Measurements from ENCODE around the gene C3orf20. TPM values are rescaled to one million over a fixed set of nuclear protein-coding genes. Genes with fewer than 3 reads are reported as not detected.
"Not testable (repeated sequence)": the region's sequence is repeated elsewhere in the genome, so short reads cannot be mapped to it uniquely, and the experiment has no call there.

Gene C3orf20
- total and polyA plus RNA-seq, 2 experiments from 2014 or later, result not detected

DNA sequence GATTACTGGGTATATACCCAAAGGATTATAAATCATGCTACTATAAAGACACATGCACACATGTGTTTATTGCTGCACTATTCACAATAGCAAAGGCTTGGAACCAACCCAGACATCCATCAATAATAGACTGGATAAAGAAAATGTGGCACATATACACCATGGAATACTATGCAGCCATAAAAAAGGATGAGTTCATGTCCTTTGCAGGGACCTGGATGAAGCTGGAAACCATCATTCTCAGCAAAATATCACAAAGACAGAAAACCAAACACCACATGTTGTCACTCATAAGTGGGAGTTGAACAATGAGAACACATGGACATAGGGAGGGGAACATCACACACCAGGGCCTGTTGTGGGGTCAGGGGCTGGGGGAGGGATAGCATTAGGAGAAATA lies 78.0 kb downstream of the C3orf20 start:
- not testable (repeated sequence) for H3K27ac ChIP-seq (ENCODE audit: low read depth); H3K4me1 Mint-ChIP-seq; H3K4me3 Mint-ChIP-seq; H2AFZ ChIP-seq; H3K9me2 ChIP-seq (ENCODE audit: insufficient read depth); H3F3A ChIP-seq (replicated peaks; ENCODE audit: low read depth); H3K27me3 ChIP-seq (ENCODE audit: insufficient read depth); H3K4me2 ChIP-seq; H3K36me3 Mint-ChIP-seq (ENCODE audit: low read depth); H3K4me3 ChIP-seq; H3K27ac Mint-ChIP-seq; H3K36me3 ChIP-seq (ENCODE audit: insufficient read depth); DNase-seq (ENCODE audit: low spot score); H3K79me2 ChIP-seq (replicated peaks; ENCODE audit: insufficient read depth); H3K4me1 ChIP-seq (ENCODE audit: insufficient read depth); ATAC-seq; H3K27me3 Mint-ChIP-seq (ENCODE audit: insufficient read depth, low read depth, poor library complexity); H3K9me3 Mint-ChIP-seq; H4K20me1 ChIP-seq (replicated peaks; ENCODE audit: insufficient read depth)

DNA sequence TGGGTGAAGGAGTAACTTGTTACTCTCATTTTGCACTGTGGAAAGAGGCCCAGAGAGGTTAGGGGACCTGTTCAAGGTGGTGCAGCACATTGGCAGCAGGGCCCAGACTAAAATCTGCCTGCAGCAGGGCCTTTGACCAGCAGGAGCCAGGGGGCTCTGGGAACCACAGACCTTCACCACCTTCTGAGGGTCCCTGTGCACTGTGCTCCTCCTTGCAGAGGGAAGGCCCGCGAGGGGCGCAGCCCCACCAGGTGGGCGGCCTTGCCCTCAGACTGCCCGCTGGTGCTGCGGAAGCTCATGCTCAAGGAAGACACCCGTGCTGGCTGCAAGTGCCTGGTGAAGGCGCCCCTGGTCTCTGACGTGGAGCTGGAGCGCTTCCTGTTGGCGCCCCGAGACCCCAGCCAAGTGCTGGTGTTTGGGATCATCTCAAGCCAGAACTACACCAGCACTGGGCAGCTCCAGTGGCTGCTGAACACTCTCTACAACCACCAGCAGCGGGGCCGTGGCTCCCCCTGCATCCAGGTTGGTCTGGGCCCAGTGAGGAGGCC lies 82.3 kb downstream of the C3orf20 start:
- ATAC-seq (no peak; the same call in 2 of the 3 replicates), DNase-seq (ENCODE audit: low spot score) (no peak)
- no peaks in the 10 kb centered on the region for H3K79me2 ChIP-seq (replicated peaks; ENCODE audit: insufficient read depth)
- no peaks in the 10 kb centered on the region for H3K36me3 ChIP-seq (ENCODE audit: insufficient read depth)
- Mint-ChIP-seq H3K36me3 (ENCODE audit: low read depth) (no peaks in the 10 kb centered on the region), H3K27me3 (ENCODE audit: insufficient read depth, low read depth, poor library complexity) (peaks cover 3% of the 10 kb centered on the region), H3K9me3 (no peaks in the 10 kb centered on the region), H3K27ac (no peak overlapping the region), H3K4me3 (no peak overlapping the region), H3K4me1 (peaks cover 4% of the 10 kb centered on the region)
- no peaks in the 10 kb centered on the region for H3K9me2 ChIP-seq (ENCODE audit: insufficient read depth)
- no peaks in the 10 kb centered on the region for H3K27me3 ChIP-seq (ENCODE audit: insufficient read depth)
- TF ChIP-seq STAT1 (IDR thresholded peaks at IDR 0.05; ENCODE audit: unreplicated experiment) (no peak), EZH2phosphoT487 (IDR thresholded peaks at IDR 0.05; ENCODE audit: unreplicated experiment) (no peak), ZNF331 (CRISPR knock-in tag; IDR thresholded peaks at IDR 0.05; ENCODE audit: low read depth) (no peak)
- TF ChIP-seq, protein P1, sequence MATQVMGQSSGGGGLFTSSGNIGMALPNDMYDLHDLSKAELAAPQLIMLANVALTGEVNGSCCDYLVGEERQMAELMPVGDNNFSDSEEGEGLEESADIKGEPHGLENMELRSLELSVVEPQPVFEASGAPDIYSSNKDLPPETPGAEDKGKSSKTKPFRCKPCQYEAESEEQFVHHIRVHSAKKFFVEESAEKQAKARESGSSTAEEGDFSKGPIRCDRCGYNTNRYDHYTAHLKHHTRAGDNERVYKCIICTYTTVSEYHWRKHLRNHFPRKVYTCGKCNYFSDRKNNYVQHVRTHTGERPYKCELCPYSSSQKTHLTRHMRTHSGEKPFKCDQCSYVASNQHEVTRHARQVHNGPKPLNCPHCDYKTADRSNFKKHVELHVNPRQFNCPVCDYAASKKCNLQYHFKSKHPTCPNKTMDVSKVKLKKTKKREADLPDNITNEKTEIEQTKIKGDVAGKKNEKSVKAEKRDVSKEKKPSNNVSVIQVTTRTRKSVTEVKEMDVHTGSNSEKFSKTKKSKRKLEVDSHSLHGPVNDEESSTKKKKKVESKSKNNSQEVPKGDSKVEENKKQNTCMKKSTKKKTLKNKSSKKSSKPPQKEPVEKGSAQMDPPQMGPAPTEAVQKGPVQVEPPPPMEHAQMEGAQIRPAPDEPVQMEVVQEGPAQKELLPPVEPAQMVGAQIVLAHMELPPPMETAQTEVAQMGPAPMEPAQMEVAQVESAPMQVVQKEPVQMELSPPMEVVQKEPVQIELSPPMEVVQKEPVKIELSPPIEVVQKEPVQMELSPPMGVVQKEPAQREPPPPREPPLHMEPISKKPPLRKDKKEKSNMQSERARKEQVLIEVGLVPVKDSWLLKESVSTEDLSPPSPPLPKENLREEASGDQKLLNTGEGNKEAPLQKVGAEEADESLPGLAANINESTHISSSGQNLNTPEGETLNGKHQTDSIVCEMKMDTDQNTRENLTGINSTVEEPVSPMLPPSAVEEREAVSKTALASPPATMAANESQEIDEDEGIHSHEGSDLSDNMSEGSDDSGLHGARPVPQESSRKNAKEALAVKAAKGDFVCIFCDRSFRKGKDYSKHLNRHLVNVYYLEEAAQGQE (IDR thresholded peaks at IDR 0.05; ENCODE audit: unreplicated experiment), result no peak
- TF ChIP-seq, protein P2, sequence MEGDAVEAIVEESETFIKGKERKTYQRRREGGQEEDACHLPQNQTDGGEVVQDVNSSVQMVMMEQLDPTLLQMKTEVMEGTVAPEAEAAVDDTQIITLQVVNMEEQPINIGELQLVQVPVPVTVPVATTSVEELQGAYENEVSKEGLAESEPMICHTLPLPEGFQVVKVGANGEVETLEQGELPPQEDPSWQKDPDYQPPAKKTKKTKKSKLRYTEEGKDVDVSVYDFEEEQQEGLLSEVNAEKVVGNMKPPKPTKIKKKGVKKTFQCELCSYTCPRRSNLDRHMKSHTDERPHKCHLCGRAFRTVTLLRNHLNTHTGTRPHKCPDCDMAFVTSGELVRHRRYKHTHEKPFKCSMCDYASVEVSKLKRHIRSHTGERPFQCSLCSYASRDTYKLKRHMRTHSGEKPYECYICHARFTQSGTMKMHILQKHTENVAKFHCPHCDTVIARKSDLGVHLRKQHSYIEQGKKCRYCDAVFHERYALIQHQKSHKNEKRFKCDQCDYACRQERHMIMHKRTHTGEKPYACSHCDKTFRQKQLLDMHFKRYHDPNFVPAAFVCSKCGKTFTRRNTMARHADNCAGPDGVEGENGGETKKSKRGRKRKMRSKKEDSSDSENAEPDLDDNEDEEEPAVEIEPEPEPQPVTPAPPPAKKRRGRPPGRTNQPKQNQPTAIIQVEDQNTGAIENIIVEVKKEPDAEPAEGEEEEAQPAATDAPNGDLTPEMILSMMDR (conservative IDR thresholded peaks at IDR 0.05; ENCODE audit: low read depth in 2 of 2), result peak in 1 of 2 experiments; percentile 24; a peak in 2 of 4 replicates
- TF ChIP-seq, protein P3, sequence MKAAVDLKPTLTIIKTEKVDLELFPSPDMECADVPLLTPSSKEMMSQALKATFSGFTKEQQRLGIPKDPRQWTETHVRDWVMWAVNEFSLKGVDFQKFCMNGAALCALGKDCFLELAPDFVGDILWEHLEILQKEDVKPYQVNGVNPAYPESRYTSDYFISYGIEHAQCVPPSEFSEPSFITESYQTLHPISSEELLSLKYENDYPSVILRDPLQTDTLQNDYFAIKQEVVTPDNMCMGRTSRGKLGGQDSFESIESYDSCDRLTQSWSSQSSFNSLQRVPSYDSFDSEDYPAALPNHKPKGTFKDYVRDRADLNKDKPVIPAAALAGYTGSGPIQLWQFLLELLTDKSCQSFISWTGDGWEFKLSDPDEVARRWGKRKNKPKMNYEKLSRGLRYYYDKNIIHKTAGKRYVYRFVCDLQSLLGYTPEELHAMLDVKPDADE (IDR thresholded peaks at IDR 0.05), result no peak
- TF ChIP-seq, protein P4, sequence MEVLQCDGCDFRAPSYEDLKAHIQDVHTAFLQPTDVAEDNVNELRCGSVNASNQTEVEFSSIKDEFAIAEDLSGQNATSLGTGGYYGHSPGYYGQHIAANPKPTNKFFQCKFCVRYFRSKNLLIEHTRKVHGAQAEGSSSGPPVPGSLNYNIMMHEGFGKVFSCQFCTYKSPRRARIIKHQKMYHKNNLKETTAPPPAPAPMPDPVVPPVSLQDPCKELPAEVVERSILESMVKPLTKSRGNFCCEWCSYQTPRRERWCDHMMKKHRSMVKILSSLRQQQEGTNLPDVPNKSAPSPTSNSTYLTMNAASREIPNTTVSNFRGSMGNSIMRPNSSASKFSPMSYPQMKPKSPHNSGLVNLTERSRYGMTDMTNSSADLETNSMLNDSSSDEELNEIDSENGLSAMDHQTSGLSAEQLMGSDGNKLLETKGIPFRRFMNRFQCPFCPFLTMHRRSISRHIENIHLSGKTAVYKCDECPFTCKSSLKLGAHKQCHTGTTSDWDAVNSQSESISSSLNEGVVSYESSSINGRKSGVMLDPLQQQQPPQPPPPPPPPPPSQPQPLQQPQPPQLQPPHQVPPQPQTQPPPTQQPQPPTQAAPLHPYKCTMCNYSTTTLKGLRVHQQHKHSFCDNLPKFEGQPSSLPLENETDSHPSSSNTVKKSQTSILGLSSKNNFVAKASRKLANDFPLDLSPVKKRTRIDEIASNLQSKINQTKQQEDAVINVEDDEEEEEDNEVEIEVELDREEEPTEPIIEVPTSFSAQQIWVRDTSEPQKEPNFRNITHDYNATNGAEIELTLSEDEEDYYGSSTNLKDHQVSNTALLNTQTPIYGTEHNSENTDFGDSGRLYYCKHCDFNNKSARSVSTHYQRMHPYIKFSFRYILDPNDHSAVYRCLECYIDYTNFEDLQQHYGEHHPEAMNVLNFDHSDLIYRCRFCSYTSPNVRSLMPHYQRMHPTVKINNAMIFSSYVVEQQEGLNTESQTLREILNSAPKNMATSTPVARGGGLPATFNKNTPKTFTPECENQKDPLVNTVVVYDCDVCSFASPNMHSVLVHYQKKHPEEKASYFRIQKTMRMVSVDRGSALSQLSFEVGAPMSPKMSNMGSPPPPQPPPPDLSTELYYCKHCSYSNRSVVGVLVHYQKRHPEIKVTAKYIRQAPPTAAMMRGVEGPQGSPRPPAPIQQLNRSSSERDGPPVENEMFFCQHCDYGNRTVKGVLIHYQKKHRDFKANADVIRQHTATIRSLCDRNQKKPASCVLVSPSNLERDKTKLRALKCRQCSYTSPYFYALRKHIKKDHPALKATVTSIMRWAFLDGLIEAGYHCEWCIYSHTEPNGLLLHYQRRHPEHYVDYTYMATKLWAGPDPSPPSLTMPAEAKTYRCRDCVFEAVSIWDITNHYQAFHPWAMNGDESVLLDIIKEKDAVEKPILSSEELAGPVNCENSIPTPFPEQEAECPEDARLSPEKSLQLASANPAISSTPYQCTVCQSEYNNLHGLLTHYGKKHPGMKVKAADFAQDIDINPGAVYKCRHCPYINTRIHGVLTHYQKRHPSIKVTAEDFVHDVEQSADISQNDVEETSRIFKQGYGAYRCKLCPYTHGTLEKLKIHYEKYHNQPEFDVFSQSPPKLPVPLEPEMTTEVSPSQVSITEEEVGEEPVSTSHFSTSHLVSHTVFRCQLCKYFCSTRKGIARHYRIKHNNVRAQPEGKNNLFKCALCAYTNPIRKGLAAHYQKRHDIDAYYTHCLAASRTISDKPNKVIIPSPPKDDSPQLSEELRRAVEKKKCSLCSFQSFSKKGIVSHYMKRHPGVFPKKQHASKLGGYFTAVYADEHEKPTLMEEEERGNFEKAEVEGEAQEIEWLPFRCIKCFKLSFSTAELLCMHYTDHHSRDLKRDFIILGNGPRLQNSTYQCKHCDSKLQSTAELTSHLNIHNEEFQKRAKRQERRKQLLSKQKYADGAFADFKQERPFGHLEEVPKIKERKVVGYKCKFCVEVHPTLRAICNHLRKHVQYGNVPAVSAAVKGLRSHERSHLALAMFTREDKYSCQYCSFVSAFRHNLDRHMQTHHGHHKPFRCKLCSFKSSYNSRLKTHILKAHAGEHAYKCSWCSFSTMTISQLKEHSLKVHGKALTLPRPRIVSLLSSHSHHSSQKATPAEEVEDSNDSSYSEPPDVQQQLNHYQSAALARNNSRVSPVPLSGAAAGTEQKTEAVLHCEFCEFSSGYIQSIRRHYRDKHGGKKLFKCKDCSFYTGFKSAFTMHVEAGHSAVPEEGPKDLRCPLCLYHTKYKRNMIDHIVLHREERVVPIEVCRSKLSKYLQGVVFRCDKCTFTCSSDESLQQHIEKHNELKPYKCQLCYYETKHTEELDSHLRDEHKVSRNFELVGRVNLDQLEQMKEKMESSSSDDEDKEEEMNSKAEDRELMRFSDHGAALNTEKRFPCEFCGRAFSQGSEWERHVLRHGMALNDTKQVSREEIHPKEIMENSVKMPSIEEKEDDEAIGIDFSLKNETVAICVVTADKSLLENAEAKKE (CRISPR knock-in tag; IDR thresholded peaks at IDR 0.05), result no peak
- H3K27ac ChIP-seq (ENCODE audit: low read depth), result no peak overlapping the region
- H3K4me2 ChIP-seq, result no peak overlapping the region
- H3K4me1 ChIP-seq (ENCODE audit: insufficient read depth), result no peaks in the 10 kb centered on the region
- no peak overlapping the region for H3K4me3 ChIP-seq
- peak overlapping the region; percentile 38; the same call in 1 of the 2 replicates for H2AFZ ChIP-seq
- no peaks in the 10 kb centered on the region for H4K20me1 ChIP-seq (replicated peaks; ENCODE audit: insufficient read depth)
- no peaks in the 10 kb centered on the region for H3F3A ChIP-seq (replicated peaks; ENCODE audit: low read depth)
